ENCODE data around the gene BCL2L1.
A peak's percentile ranks its signal among the peaks of the same experiment; 100 is the strongest.

Gene BCL2L1

DNA sequence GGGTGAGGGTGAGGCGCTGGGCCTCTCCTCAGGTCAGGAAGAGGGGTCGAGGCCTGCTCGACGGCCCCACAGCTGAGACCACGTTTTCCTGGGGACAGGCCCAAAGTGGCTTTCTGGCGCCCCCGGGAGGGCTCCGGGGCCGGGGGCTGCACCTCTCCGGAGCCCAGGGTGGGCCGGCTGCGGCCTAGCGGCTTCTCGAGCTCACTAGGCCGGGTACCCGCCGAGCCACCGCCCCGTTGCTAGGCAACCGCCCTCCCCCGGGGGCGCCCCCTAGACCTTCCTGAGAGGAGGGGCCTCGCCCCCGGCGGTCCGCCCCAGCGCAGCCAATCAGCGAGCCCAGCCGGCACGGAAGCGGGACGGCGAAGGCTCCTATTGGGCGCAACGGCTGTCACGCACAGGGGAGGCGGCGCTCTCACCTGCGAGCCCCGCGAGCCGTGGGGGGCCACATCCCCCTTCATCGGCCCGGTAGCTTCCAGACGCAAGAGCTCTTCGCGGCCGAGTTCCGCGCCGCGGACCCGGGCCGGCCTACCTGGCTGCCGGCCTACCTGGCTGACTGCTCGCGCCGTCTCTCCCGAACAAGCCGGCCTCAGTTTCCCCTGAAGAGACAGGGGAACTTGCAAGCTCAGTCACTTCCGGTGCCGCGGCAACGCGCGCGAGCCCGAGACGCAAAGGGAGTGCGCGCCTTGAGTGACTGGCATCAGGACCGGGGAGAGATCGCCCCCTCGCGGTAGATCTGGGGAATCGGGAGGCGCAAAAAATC lies 831 bp upstream of the BCL2L1 start:
- DNase-seq (ENCODE audit: low read depth in 2 of 2): peak; percentile 99
- TF ChIP-seq, protein P1, sequence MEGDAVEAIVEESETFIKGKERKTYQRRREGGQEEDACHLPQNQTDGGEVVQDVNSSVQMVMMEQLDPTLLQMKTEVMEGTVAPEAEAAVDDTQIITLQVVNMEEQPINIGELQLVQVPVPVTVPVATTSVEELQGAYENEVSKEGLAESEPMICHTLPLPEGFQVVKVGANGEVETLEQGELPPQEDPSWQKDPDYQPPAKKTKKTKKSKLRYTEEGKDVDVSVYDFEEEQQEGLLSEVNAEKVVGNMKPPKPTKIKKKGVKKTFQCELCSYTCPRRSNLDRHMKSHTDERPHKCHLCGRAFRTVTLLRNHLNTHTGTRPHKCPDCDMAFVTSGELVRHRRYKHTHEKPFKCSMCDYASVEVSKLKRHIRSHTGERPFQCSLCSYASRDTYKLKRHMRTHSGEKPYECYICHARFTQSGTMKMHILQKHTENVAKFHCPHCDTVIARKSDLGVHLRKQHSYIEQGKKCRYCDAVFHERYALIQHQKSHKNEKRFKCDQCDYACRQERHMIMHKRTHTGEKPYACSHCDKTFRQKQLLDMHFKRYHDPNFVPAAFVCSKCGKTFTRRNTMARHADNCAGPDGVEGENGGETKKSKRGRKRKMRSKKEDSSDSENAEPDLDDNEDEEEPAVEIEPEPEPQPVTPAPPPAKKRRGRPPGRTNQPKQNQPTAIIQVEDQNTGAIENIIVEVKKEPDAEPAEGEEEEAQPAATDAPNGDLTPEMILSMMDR (IDR thresholded peaks at IDR 0.05; ENCODE audit: low read depth, low read length): peak; percentile 94

DNA sequence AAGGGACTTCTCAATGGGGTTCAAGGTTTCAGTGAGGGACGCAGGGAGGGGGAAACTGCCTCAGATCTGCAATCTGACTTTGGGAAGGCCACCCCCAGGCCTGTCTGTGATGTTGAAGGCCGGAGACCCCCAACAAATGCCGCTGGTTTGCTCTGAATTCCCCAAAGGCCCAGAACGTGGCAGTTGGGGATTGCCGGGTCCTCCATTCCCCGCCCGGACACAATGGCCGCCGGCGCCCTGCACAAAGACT lies 326 bp upstream of the BCL2L1 start:
- TF ChIP-seq, protein P1 (IDR thresholded peaks at IDR 0.05; ENCODE audit: low read depth, low read length): no peak
- DNase-seq (ENCODE audit: low read depth in 2 of 2): no peak
- peak overlapping the region; percentile 57 to 75 for H3K4me3 ChIP-seq (replicated peaks in 1 of 2; ENCODE audit: low read depth in 2 of 2, low read length in 2 of 2)

More for the DNA sequence above, 831 bp upstream of the BCL2L1 start:
- H3K4me3 ChIP-seq (replicated peaks in 1 of 2; ENCODE audit: low read depth in 2 of 2, low read length in 2 of 2): peak overlapping the region; percentile 57 to 75

DNA sequence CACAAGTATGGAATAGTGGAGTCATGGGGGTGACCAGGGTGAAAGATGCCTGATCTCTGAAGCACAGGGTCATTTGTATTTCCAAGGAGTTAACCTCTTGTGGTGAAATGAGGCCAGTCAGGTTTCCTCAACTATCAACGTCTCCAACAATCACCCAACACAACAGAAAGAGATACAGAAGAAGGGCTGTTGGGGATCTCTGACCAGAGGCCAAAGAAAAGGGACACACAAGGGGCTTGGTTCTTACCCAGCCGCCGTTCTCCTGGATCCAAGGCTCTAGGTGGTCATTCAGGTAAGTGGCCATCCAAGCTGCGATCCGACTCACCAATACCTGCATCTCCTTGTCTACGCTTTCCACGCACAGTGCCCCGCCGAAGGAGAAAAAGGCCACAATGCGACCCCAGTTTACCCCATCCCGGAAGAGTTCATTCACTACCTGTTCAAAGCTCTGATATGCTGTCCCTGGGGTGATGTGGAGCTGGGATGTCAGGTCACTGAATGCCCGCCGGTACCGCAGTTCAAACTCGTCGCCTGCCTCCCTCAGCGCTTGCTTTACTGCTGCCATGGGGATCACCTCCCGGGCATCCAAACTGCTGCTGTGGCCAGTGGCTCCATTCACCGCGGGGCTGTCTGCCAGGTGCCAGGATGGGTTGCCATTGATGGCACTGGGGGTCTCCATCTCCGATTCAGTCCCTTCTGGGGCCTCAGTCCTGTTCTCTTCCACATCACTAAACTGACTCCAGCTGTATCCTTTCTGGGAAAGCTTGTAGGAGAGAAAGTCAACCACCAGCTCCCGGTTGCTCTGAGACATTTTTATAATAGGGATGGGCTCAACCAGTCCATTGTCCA lies 1.0 kb downstream of the BCL2L1 start:
- TF ChIP-seq, protein P1 (IDR thresholded peaks at IDR 0.05; ENCODE audit: low read depth, low read length): no peak
- H3K4me3 ChIP-seq (replicated peaks in 1 of 2; ENCODE audit: low read depth in 2 of 2, low read length in 2 of 2): peak overlapping the region; percentile 57 to 75
- DNase-seq (ENCODE audit: low read depth in 2 of 2): no peak

DNA sequence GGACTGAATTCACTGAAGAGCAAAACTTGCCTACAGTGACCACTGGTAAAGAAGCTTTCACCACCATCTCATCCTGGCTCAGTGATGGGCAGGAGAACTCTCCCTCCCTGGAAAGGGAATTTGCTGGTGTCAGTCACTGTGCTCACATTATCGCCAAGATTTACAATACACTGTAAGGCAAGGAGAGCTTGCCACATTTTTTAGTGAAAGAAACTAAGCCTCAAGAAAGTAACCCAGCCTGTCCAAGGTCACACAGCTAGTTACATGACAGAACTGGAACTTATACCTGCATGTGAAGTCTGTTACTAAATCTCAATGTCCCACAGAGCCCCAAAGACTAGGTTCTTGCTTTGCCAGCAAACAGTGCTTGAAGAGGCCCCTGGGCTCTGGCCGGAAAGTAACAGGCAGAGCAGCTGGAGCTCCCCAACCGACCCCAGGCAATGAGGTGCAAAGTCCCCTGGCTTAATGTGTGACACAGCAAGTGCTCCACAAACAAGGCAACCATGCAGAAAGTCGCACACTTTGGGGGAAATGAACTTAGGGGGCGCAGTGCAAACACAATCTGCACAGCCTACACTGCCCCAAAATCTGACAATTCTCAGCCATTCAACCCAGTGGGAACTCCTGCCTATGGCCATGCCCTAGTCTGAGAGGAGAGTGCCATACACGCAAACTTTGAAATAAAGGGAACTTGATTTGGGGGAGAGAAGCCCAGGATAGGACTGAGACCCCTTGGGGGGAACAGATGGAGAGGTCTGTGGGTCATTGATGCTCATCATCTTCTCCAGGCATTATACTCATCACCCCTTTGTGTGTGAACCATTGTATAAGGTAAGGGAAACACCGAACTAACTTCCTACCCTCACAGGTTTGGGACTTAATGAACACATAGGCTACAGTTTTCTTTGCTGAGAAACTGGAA lies 1.9 kb downstream of the BCL2L1 start:
- TF ChIP-seq, protein P1 (IDR thresholded peaks at IDR 0.05; ENCODE audit: low read depth, low read length): peak; percentile 17
- DNase-seq (ENCODE audit: low read depth in 2 of 2): no peak
- H3K4me3 ChIP-seq (replicated peaks in 1 of 2; ENCODE audit: low read depth in 2 of 2, low read length in 2 of 2): peak overlapping the region; percentile 57 to 75

DNA sequence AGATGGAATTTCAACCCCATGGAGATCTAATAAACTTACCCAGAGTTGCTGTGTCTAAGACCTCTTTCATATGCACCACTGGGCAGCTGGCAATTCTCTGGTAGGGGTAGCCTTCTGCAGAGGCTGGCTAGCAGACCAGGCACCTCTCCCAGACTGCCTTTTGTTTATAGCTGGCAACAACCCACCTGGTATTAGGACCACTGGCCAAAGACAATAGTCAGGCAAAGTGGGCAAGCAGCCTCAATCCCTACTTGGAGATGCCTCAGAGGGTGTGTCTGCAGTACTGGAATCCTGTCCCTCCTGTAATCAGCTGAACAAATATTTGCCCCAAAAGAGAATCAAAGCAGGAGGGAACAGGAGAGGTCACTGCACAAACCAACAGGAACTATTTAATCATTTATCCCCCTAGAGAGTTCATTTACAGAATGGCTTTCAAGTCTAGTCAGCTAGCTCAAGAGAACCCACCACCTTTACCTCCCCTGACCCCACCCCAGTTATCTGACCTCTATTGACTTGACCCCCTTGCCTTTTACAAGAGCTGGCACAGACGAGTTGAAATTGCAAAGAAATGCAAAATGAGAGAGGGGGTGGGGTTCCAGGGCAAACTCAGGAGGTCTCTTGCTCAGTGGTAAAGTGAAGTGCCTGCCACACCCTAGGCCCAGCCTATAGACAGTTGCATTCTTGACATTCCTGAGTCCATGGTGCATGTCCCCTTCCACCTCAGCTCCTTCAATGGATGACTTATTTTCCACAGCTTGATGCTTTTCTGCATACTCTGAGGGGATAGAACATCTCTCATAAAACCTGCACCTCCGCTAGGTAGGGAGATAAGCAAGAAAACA lies 2.8 kb downstream of the BCL2L1 start:
- H3K4me3 ChIP-seq (replicated peaks in 1 of 2; ENCODE audit: low read depth in 2 of 2, low read length in 2 of 2): peak overlapping the region; percentile 57 to 75
- DNase-seq (ENCODE audit: low read depth in 2 of 2): peak in 1 of 2 donors; percentile 68
- TF ChIP-seq, protein P1 (IDR thresholded peaks at IDR 0.05; ENCODE audit: low read depth, low read length): no peak

Data from cardiac fibroblast (primary cell).